Calu3 (cell line): Measurements from ENCODE around the gene FGD5. TPM values are rescaled to one million over a fixed set of nuclear protein-coding genes. Genes with fewer than 3 reads are reported as not detected.

ENCODE experiments used
- BruUV-seq: library from RNA; stranded (reverse); fragments of 400-500 nt; replicated peaks from 2 replicates; lab custom pipeline; 2021; lab: Mats Ljungman, UMichigan
- CTCF ChIA-PET: fragments of 300-600 bp; sonication (Branson Sonifier 250); formaldehyde crosslinking; loops from one replicate; lab custom pipeline; 2022; ENCODE audit warnings: antibody characterized with exemption; lab: Charles Lee
- DNase-seq: peaks from one replicate; pipeline ENCODE4 v3.0.0; 2022
- H3K27ac Mint-ChIP-seq: one replicate; pipeline ENCODE4 v1.8.0; 2022; ENCODE audit warnings: mixed read lengths; ENCODE audit not compliant: unreplicated experiment
- H3K27me3 Mint-ChIP-seq: one replicate; pipeline ENCODE4 v1.8.0; 2022; ENCODE audit warnings: mixed read lengths; ENCODE audit not compliant: unreplicated experiment
- H3K36me3 Mint-ChIP-seq: one replicate; pipeline ENCODE4 v1.8.0; 2022; ENCODE audit warnings: mild to moderate bottlenecking, moderate library complexity, mixed read lengths; ENCODE audit not compliant: insufficient read depth, unreplicated experiment
- H3K4me1 Mint-ChIP-seq: one replicate; pipeline ENCODE4 v1.8.0; 2022; ENCODE audit warnings: mild to moderate bottlenecking, low read depth, mixed read lengths; ENCODE audit not compliant: unreplicated experiment
- H3K4me3 Mint-ChIP-seq: one replicate; pipeline ENCODE4 v1.8.0; 2022; ENCODE audit warnings: mild to moderate bottlenecking, low read depth, moderate library complexity, mixed read lengths; ENCODE audit not compliant: unreplicated experiment
- H3K9me3 Mint-ChIP-seq: one replicate; pipeline ENCODE4 v1.8.0; 2022; ENCODE audit warnings: low read depth, mixed read lengths; ENCODE audit not compliant: unreplicated experiment
- intact Hi-C: fragments of 100-400 bp; cut with micrococcal nuclease; formaldehyde crosslinking; loops from one replicate; pipeline ENCODE4 v1.10.0; 2022; ENCODE audit not compliant: unreplicated experiment
- total RNA-seq: library from RNA; stranded (reverse); gene quantifications from 2 replicates; pipeline ENCODE4 v1.2.3, GENCODE V29; 2022
- TF ChIP-seq, protein P1 (sequence below): fragments of 200-600 bp; IDR thresholded peaks from one replicate; pipeline ENCODE4 v1.8.0; 2022; ENCODE audit warnings: antibody characterized with exemption; ENCODE audit not compliant: unreplicated experiment

The FGD5 gene
- total RNA-seq, 1 experiment from 2014 or later = not detected

DNA sequence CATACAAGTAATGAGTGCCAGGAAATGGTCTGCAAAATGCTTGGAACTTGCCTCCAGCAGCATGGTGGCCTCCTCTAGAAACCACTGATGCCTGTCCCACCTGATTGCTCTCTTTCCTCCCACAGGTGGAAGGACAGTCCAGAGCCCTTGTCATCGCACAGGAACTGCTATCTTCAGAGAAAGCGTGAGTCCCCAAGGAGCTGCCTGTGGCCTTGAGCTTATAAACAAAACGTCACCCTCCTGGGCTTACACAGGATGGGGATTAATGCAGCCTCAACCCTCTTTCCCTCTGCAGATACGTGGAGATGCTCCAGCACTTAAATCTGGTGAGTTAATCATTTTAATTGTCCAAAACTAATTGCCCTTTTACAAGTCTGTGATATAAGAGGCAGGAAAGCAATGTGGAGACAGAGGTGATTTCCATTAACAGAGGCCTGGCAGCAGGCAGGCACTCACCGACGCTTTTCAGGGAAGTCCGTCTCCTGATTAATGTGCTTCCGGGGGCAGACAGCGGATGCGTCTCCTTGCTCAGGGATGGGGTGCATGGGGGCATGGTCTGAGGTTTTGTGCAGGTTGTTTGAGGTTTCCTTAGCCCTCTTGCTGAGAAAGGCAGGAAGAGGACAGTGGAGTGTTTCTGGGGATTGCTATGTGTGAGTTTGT is 61.8 kb downstream of the FGD5 start:
- intact Hi-C loops = no loop called here
- TF ChIP-seq, protein P1, sequence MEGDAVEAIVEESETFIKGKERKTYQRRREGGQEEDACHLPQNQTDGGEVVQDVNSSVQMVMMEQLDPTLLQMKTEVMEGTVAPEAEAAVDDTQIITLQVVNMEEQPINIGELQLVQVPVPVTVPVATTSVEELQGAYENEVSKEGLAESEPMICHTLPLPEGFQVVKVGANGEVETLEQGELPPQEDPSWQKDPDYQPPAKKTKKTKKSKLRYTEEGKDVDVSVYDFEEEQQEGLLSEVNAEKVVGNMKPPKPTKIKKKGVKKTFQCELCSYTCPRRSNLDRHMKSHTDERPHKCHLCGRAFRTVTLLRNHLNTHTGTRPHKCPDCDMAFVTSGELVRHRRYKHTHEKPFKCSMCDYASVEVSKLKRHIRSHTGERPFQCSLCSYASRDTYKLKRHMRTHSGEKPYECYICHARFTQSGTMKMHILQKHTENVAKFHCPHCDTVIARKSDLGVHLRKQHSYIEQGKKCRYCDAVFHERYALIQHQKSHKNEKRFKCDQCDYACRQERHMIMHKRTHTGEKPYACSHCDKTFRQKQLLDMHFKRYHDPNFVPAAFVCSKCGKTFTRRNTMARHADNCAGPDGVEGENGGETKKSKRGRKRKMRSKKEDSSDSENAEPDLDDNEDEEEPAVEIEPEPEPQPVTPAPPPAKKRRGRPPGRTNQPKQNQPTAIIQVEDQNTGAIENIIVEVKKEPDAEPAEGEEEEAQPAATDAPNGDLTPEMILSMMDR = no peak
- CTCF ChIA-PET = no interaction called here
- peaks cover 11% of the 10 kb centered on the region for H3K4me1 Mint-ChIP-seq
- H3K36me3 Mint-ChIP-seq = no peaks in the 10 kb centered on the region
- H3K27me3 Mint-ChIP-seq = peaks cover 61% of the 10 kb centered on the region
- no TSS peak for BruUV-seq
- no peaks in the 10 kb centered on the region for H3K9me3 Mint-ChIP-seq
- no peak overlapping the region for H3K27ac Mint-ChIP-seq
- no peak overlapping the region for H3K4me3 Mint-ChIP-seq
- no peak for DNase-seq

DNA sequence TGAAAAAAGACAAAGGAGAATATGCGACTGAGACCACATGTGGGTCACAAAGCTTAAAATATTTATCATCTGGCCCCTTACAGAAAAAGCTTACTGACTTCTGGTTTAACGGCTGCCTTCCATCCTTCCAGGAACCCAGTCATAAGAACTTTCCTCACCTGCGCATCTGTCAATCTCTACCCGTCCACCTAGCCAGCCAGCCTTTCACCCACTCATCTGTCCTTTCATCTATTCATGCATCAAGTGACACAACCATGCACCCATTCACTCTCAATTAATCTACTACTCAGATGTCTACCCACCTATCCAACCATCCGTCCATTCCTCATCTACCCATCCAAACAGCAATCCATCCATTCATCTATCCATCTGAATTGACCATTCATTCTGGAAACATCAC is 64.5 kb downstream of the FGD5 start:
- Mint-ChIP-seq H3K4me3 (no peak overlapping the region), H3K9me3 (no peaks in the 10 kb centered on the region), H3K36me3 (no peaks in the 10 kb centered on the region), H3K4me1 (no peaks in the 10 kb centered on the region), H3K27ac (no peak overlapping the region), H3K27me3 (peaks cover 78% of the 10 kb centered on the region)
- TF ChIP-seq, protein P1 = no peak
- CTCF ChIA-PET = interaction anchor here (0.5 to 0.7 kb wide), 2 partner anchors 9 to 10 kb away, joined by 3 to 4 read pairs; no protein-coding TSS in a partner anchor
- no peak for DNase-seq
- intact Hi-C loops = no loop called here
- no TSS peak for BruUV-seq

DNA sequence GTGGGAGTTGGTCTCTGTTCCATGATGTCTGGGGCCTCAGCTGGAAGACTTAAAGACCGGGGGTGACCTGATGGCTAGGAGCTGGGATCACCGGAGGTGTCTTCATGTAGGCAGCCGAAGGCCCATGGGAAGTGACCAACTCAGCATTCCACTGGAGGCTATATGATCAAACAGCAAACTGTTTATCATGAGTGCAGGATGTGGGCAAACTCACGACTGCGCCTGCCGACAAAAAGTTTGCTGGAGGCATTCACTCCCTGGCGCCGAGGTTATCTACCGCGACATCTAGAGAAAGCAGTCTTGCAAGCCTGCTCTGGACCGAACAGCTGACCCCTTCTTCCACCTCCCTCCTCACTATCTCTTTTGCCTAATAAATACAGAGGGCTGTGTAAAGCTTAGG is 65.9 kb downstream of the FGD5 start:
- peaks cover 82% of the 10 kb centered on the region for H3K27me3 Mint-ChIP-seq
- H3K27ac Mint-ChIP-seq = no peak overlapping the region
- DNase-seq = no peak
- intact Hi-C loops = no loop called here
- CTCF ChIA-PET = no interaction called here
- H3K9me3 Mint-ChIP-seq = no peaks in the 10 kb centered on the region
- no peaks in the 10 kb centered on the region for H3K4me1 Mint-ChIP-seq
- no peaks in the 10 kb centered on the region for H3K36me3 Mint-ChIP-seq
- TF ChIP-seq, protein P1 = no peak
- H3K4me3 Mint-ChIP-seq = no peak overlapping the region
- BruUV-seq = no TSS peak

DNA sequence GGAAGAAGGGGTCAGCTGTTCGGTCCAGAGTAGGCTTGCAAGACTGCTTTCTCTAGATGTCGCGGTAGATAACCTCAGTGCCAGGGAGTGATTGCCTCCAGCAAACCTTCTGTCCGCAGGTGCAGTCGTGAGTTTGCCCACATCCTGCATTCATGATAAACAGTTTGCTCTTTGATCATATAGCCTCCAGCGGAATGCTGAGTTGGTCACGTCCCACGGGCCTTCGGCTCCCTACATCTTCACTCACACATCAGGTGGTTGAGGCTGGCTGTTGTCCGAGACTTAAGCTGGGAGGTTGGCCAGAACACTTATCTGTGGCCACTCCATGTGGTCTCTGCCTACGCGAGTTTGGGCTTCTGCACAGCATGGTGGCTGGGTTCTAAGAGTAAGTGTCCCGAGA is 66.5 kb downstream of the FGD5 start:
- no peak overlapping the region for H3K4me3 Mint-ChIP-seq
- peaks cover 82% of the 10 kb centered on the region for H3K27me3 Mint-ChIP-seq
- no peaks in the 10 kb centered on the region for H3K4me1 Mint-ChIP-seq
- intact Hi-C loops = no loop called here
- no TSS peak for BruUV-seq
- H3K9me3 Mint-ChIP-seq = no peaks in the 10 kb centered on the region
- H3K36me3 Mint-ChIP-seq = no peaks in the 10 kb centered on the region
- no peak overlapping the region for H3K27ac Mint-ChIP-seq
- no peak for DNase-seq
- TF ChIP-seq, protein P1 = no peak
- CTCF ChIA-PET = no interaction called here
